Esophagus muscularis mucosa (tissue), 3 donors: Measurements from ENCODE around the gene ARL6IP4.

Source experiments
- CTCF ChIP-seq, 3 experiments: fragments of 200-600 bp in 2 of 3; fragments of 450-650 bp in 1 of 3; sonication (generic) in 2 of 3; IDR thresholded peaks; one replicate each; pipeline ENCODE4 v1.5.1; 2017 to 2019; ENCODE audit warnings: antibody characterized with exemption in 3 of 3, mild to moderate bottlenecking in 2 of 3, moderate library complexity in 1 of 3
- POLR2A ChIP-seq: fragments of 450-650 bp; IDR thresholded peaks from one replicate; pipeline ENCODE4 v1.6.1; 2017; ENCODE audit warnings: antibody characterized with exemption, moderate library complexity, mild to moderate bottlenecking, low read depth
- POLR2AphosphoS5 ChIP-seq, 2 donors: sonication (generic); formaldehyde crosslinking; IDR thresholded peaks; one replicate each; pipeline ENCODE4 v1.6.1; 2017; ENCODE audit warnings: antibody characterized with exemption in 2 of 2

DNA sequence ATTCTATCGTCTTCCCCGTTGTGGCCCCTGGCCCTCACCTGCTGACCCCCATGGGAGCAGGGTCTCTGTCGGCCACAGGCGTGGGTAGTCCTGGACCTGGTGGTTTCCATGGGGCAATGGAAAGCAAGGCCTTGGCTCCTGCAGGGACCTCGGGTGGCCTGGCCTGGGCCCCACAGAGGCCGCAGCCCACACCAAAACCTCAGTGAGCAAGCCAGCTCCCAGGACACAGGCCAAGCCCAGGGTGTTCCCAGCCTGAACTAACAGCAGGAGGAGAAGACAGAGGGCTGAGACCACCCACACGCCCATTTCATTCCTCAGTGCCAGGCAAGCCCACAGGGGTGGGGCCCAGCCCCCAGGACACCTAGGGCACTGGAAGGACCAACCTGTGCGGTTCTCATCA is 31.1 kb upstream of the ARL6IP4 start:
- TF ChIP-seq CTCF (IDR thresholded peaks at IDR 0.05) (no peak), POLR2A (no peak), POLR2AphosphoS5 (IDR thresholded peaks at IDR 0.05) (no peak)
